Neutrophil (primary cell): ENCODE data around the gene CLEC10A.
"Not testable (repeated sequence)": the region's sequence is repeated elsewhere in the genome, so short reads cannot be mapped to it uniquely, and the experiment has no call there.

Experiments
- H3K27ac ChIP-seq: fragments of 200-600 bp; sonication (generic); 2 replicates; pipeline ENCODE4 v1.5.1; 2016; ENCODE audit warnings: mild to moderate bottlenecking, moderate library complexity
- H3K27me3 ChIP-seq: fragments of 200-600 bp; sonication (generic); 2 replicates; pipeline ENCODE4 v1.6.0; 2016; ENCODE audit warnings: mild to moderate bottlenecking
- H3K36me3 ChIP-seq: fragments of 200-600 bp; sonication (generic); 2 replicates; pipeline ENCODE4 v1.5.1; 2017
- H3K4me1 ChIP-seq, 2 experiments: fragments of 200-600 bp in 1 of 2; sonication (generic) in 1 of 2; 1 replicate in 1 of 2; 2 replicates in 1 of 2; pipeline versions ENCODE4 v1.5.1 to v1.6.1; 2013 to 2016; ENCODE audit warnings: low read depth in 1 of 2, low read length in 1 of 2, mild to moderate bottlenecking in 1 of 2, moderate library complexity in 1 of 2; ENCODE audit not compliant: control insufficient read depth in 1 of 2, insufficient read depth in 1 of 2
- H3K4me3 ChIP-seq, 2 experiments: fragments of 200-600 bp in 1 of 2; sonication (generic) in 1 of 2; 1 replicate in 1 of 2; 2 replicates in 1 of 2; pipeline ENCODE4 v1.5.1; 2013 to 2016; ENCODE audit warnings: low read depth in 1 of 2, low read length in 1 of 2, mild to moderate bottlenecking in 1 of 2, moderate library complexity in 1 of 2
- H3K9me3 ChIP-seq: fragments of 200-600 bp; sonication (generic); 2 replicates; pipeline ENCODE4 v1.5.1; 2016
- CTCF ChIP-seq: fragments of 200-600 bp; sonication (generic); IDR thresholded peaks from 2 replicates; pipeline ENCODE4 v1.5.1; 2016; ENCODE audit warnings: antibody characterized with exemption

CLEC10A gene

GRCh38 chr17:7123844-7124243, 43.8 kb upstream of the CLEC10A start:
- Histone ChIP-seq H3K36me3 (no peaks in the 10 kb centered on the region), H3K27me3 (peaks cover 66% of the 10 kb centered on the region), H3K4me1 (peaks cover 0 to 5% of the 10 kb centered on the region in 2 experiments), H3K27ac (no peak overlapping the region), H3K9me3 (no peaks in the 10 kb centered on the region), H3K4me3 (no peak overlapping the region)
- no peak for TF ChIP-seq CTCF

DNA sequence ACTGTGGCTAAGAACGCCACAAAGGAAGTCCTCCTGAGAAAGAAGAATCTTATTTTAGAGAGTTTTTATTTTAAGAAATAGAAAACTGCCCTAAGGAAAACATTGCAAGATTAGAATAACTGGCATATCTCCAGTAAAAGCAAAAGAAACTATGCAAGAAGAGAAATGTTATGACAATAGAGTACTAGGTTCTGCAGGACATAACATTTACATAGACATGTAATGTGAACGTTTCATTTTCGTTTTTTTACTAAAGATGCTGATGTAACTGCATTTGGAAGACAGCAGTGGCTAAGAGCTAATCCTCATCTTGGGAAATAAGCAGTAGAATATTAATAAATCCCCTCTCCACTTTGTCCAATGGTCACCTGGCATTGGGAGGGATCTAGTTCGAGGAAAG, 42.3 kb upstream of the CLEC10A start:
- peaks cover 0 to 5% of the 10 kb centered on the region in 2 experiments for H3K4me1 ChIP-seq
- H3K27ac ChIP-seq, result no peak overlapping the region
- no peaks in the 10 kb centered on the region for H3K36me3 ChIP-seq
- no peaks in the 10 kb centered on the region for H3K9me3 ChIP-seq
- H3K27me3 ChIP-seq, result peaks cover 69% of the 10 kb centered on the region
- TF ChIP-seq CTCF, result no peak
- no peak overlapping the region for H3K4me3 ChIP-seq

DNA sequence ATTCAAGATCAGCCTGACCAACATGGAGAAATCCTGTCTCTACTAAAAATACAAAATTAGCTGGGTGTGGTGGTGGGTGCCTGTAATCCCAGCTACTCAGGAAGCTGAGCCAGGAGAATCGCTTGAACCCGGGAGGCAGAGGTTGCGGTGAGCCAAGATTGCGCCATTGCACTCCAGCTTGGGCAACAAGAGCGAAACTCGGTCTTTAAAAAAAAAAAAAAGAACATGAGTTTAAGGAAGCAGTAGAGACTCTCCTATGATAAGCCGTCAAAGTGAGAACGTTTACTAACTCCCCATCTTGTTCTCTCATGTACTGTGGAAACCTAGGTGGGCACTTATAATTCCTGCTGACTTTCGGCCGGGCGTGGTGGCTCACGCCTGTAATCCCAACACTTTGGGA, 40.6 kb upstream of the CLEC10A start:
- not testable (repeated sequence) for H3K27ac ChIP-seq, H3K4me3 ChIP-seq, H3K9me3 ChIP-seq, H3K36me3 ChIP-seq, H3K4me1 ChIP-seq
- H3K27me3 ChIP-seq, result peaks cover 86% of the 10 kb centered on the region

GRCh38 chr17:7120123-7120522, 40.1 kb upstream of the CLEC10A start:
- H3K36me3 ChIP-seq, result no peaks in the 10 kb centered on the region
- no peak for TF ChIP-seq CTCF
- no peak overlapping the region for H3K4me3 ChIP-seq
- peaks cover 0 to 5% of the 10 kb centered on the region in 2 experiments for H3K4me1 ChIP-seq
- H3K9me3 ChIP-seq, result no peaks in the 10 kb centered on the region
- H3K27ac ChIP-seq, result no peak overlapping the region
- peaks cover 91% of the 10 kb centered on the region for H3K27me3 ChIP-seq

GRCh38 chr17:7119314-7119713, 39.3 kb upstream of the CLEC10A start:
- peaks cover 3 to 7% of the 10 kb centered on the region in 2 experiments for H3K4me1 ChIP-seq
- no peaks in the 10 kb centered on the region for H3K9me3 ChIP-seq
- H3K4me3 ChIP-seq, result no peak overlapping the region
- H3K27ac ChIP-seq, result no peak overlapping the region
- TF ChIP-seq CTCF, result no peak
- H3K27me3 ChIP-seq, result peaks cover 97% of the 10 kb centered on the region
- no peaks in the 10 kb centered on the region for H3K36me3 ChIP-seq

DNA sequence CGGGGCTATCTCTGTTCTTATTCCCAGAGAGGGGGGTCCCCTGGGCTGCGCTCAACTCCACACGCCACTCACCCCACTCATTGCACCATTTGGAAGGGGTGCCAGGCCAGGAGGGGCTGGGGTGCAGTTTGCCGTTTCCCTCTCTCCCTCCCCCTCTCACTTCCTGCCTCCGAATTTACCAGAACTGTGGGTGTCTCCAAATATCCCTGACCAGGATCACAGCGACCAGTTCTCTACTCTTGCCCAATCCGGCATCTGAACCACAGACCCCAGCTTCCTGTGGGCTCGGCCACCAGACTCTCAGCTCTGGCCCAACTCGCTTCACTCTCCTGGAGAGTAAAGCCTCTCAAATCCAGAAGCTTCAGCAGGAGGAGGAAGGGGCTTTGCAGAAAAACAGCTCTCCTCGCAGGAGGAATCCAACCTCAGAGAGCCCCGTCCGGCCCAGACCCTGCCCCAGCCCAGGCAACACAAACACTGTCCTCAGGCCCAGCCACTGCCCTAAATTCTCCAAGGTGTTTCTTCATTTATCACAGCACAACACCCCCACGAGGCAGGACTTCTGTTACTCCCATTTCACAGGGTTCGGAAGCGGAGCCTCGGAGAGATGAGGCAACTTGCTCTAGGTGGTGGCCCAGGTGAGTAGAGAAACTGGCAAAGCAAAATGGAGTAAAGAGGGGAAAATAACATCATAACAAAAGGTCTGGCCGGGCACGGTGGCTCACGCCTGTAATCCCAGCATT, 35.0 kb upstream of the CLEC10A start:
- Histone ChIP-seq H3K4me1 (peaks cover 3% of the 10 kb centered on the region in 2 experiments), H3K27me3 (peaks cover 77% of the 10 kb centered on the region), H3K36me3 (no peaks in the 10 kb centered on the region), H3K4me3 (no peak overlapping the region), H3K9me3 (no peaks in the 10 kb centered on the region), H3K27ac (no peak overlapping the region)
- no peak for TF ChIP-seq CTCF
